Loucy (cell line): ENCODE results near the gene MUC3A.

Experiments used
- EZH2phosphoT487 ChIP-seq: fragments of 200-600 bp; IDR thresholded peaks from 2 replicates; pipeline ENCODE4 v1.6.1; 2018; ENCODE audit warnings: antibody characterized with exemption, mild to moderate bottlenecking, moderate library complexity, borderline replicate concordance
- TF ChIP-seq, protein P1 (sequence below): fragments of 200-600 bp; sonication (generic); conservative IDR thresholded peaks from 2 replicates; pipeline ENCODE4 v1.5.1; 2014; ENCODE audit warnings: mild to moderate bottlenecking, antibody characterized with exemption, low read length

DNA sequence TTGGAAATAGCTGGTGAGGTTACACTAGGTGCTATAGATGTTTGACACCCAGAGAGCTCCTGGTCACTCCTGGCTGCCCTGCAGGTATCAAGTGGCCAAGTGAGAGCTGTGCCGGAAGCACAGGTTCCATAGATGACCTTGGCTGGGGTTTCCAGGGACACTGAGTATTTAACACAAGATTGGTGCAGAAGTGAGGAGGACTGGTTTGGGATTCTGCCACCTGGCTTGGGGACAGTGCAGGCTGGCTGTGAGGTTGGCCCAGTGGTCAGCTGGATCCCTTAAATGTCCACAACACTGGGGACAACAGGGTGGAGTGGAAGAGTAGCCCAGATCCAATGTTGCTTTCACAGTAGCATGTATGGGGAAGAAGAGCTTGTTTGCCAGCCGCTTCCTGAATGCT lies 48.4 kb upstream of the MUC3A start:
- TF ChIP-seq, protein P1, sequence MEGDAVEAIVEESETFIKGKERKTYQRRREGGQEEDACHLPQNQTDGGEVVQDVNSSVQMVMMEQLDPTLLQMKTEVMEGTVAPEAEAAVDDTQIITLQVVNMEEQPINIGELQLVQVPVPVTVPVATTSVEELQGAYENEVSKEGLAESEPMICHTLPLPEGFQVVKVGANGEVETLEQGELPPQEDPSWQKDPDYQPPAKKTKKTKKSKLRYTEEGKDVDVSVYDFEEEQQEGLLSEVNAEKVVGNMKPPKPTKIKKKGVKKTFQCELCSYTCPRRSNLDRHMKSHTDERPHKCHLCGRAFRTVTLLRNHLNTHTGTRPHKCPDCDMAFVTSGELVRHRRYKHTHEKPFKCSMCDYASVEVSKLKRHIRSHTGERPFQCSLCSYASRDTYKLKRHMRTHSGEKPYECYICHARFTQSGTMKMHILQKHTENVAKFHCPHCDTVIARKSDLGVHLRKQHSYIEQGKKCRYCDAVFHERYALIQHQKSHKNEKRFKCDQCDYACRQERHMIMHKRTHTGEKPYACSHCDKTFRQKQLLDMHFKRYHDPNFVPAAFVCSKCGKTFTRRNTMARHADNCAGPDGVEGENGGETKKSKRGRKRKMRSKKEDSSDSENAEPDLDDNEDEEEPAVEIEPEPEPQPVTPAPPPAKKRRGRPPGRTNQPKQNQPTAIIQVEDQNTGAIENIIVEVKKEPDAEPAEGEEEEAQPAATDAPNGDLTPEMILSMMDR = no peak
- TF ChIP-seq EZH2phosphoT487 = no peak
